DND-41 (cell line): ENCODE results near the gene ATP11B.

Source experiments
- ATAC-seq: fragments of 200-7000 bp; cut with Tn5 transposase; 3 replicates; pipeline ENCODE4 v1.9.1; 2021; ENCODE audit warnings: low read depth; ENCODE audit not compliant: insufficient read depth
- DNase-seq: peaks from one replicate; pipeline ENCODE4 v3.0.0-alpha.2; 2020
- H2AFZ ChIP-seq: 2 replicates; pipeline ENCODE4 v1.6.0; 2012; ENCODE audit warnings: low read depth, low read length
- H3K27ac ChIP-seq: 2 replicates; pipeline ENCODE4 v1.5.1; 2012; ENCODE audit warnings: low read length, inconsistent platforms
- H3K27me3 ChIP-seq: fragments of 200-600 bp; sonication (generic); 2 replicates; pipeline ENCODE4 v1.6.0; 2012; ENCODE audit warnings: low read length, mild to moderate bottlenecking, inconsistent platforms; ENCODE audit not compliant: insufficient read depth, poor library complexity
- H3K36me3 ChIP-seq: 2 replicates; pipeline ENCODE4 v1.5.1; 2012; ENCODE audit warnings: low read length, inconsistent platforms; ENCODE audit not compliant: insufficient read depth
- H3K4me1 ChIP-seq: 2 replicates; pipeline ENCODE4 v1.5.1; 2012; ENCODE audit warnings: mild to moderate bottlenecking, low read length; ENCODE audit not compliant: insufficient read depth
- H3K4me2 ChIP-seq: 2 replicates; pipeline ENCODE4 v1.6.0; 2012; ENCODE audit warnings: mild to moderate bottlenecking, moderate library complexity, low read length, inconsistent platforms; ENCODE audit not compliant: insufficient read depth
- H3K4me3 ChIP-seq, 2 experiments: fragments of 200-600 bp in 1 of 2; shearing (Covaris generic) in 1 of 2; 2 replicates each; pipeline ENCODE4 v1.5.1; 2012 to 2016; ENCODE audit warnings: inconsistent platforms in 2 of 2, low read length in 2 of 2, mild to moderate bottlenecking in 2 of 2, low read depth in 1 of 2, moderate library complexity in 1 of 2
- H3K79me2 ChIP-seq: 2 replicates; pipeline ENCODE4 v1.6.0; 2012; ENCODE audit warnings: low read length, inconsistent platforms; ENCODE audit not compliant: insufficient read depth
- H3K9ac ChIP-seq: 2 replicates; pipeline ENCODE4 v1.6.0; 2012; ENCODE audit warnings: low read depth, mild to moderate bottlenecking, inconsistent platforms, low read length, moderate library complexity
- H3K9me3 ChIP-seq: 2 replicates; pipeline ENCODE4 v1.5.1; 2012; ENCODE audit warnings: low read length, moderate library complexity, mild to moderate bottlenecking, inconsistent platforms; ENCODE audit not compliant: insufficient read depth, severe bottlenecking
- H4K20me1 ChIP-seq: 2 replicates; pipeline ENCODE4 v1.6.0; 2012; ENCODE audit warnings: low read length; ENCODE audit not compliant: insufficient read depth
- EZH2 ChIP-seq: IDR thresholded peaks from 3 replicates; pipeline ENCODE4 v1.6.1; 2012; ENCODE audit warnings: borderline replicate concordance, low read depth, mild to moderate bottlenecking, moderate library complexity, low read length, inconsistent platforms; ENCODE audit not compliant: severe bottlenecking
- TF ChIP-seq, protein P1 (sequence below): IDR thresholded peaks from 2 replicates; pipeline ENCODE4 v1.5.1; 2012; ENCODE audit warnings: borderline replicate concordance, low read length, moderate library complexity, mild to moderate bottlenecking; ENCODE audit not compliant: poor library complexity, severe bottlenecking; ENCODE audit errors: extremely low read depth

Gene ATP11B

DNA sequence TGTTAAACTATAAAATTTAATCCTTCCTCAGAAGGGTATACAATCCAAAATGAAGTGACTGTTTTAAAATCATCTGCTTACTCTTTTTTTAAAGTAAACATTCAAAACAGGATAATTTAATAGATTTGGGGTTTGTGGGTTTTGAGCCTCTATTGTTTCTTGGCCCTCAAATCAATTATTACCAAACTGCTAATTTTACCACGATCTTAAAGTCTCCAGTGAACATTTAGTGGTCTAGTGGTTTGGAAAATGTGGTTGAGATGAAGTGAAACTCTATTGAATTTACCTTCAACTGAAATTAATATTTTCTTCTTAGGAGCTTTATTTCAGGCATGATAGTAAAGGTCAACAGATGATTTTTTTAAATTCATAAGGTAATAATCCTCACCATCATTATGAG is 11.2 kb upstream of the ATP11B start:
- no peaks in the 10 kb centered on the region for H3K4me1 ChIP-seq
- DNase-seq (no peak), ATAC-seq (no peak)
- H3K27me3 ChIP-seq = peaks cover 17% of the 10 kb centered on the region
- H3K4me2 ChIP-seq = no peak overlapping the region
- H3K4me3 ChIP-seq = no peak overlapping the region
- no peak overlapping the region for H3K27ac ChIP-seq
- H3K9me3 ChIP-seq = no peaks in the 10 kb centered on the region
- TF ChIP-seq, protein P1, sequence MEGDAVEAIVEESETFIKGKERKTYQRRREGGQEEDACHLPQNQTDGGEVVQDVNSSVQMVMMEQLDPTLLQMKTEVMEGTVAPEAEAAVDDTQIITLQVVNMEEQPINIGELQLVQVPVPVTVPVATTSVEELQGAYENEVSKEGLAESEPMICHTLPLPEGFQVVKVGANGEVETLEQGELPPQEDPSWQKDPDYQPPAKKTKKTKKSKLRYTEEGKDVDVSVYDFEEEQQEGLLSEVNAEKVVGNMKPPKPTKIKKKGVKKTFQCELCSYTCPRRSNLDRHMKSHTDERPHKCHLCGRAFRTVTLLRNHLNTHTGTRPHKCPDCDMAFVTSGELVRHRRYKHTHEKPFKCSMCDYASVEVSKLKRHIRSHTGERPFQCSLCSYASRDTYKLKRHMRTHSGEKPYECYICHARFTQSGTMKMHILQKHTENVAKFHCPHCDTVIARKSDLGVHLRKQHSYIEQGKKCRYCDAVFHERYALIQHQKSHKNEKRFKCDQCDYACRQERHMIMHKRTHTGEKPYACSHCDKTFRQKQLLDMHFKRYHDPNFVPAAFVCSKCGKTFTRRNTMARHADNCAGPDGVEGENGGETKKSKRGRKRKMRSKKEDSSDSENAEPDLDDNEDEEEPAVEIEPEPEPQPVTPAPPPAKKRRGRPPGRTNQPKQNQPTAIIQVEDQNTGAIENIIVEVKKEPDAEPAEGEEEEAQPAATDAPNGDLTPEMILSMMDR = no peak
- no peak for TF ChIP-seq EZH2
- no peaks in the 10 kb centered on the region for H3K79me2 ChIP-seq
- H2AFZ ChIP-seq = no peak overlapping the region
- no peak overlapping the region for H3K9ac ChIP-seq
- no peaks in the 10 kb centered on the region for H4K20me1 ChIP-seq
- H3K36me3 ChIP-seq = no peaks in the 10 kb centered on the region

DNA sequence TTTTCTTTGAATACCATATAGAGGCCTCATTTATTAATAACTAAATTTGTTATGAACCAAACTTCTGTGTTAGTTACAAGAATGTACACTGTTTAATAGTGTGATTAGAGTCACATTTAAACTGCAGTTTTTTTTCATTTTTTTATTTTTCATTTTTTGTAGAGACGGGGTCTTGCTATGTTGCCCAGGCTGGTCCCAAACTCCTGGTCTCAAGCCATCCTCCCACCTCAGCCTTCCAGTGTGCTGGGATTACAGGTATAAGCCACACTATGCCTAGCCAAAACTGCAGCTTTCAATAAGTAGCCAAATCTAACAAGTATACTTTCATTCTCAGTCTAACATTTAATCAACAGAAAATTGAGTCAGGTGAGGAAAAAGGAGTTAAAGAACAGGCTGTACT is 10.2 kb upstream of the ATP11B start:
- Histone ChIP-seq H3K36me3 (no peaks in the 10 kb centered on the region), H3K9me3 (no peaks in the 10 kb centered on the region), H3K4me3 (no peak overlapping the region), H3K27me3 (peaks cover 17% of the 10 kb centered on the region), H3K9ac (no peak overlapping the region), H2AFZ (no peak overlapping the region), H3K4me2 (no peak overlapping the region), H4K20me1 (no peaks in the 10 kb centered on the region), H3K27ac (no peak overlapping the region), H3K79me2 (no peaks in the 10 kb centered on the region), H3K4me1 (no peaks in the 10 kb centered on the region)
- ATAC-seq (no peak), DNase-seq (no peak)
- TF ChIP-seq, protein P1 = no peak
- TF ChIP-seq EZH2 = no peak

- no peak for ATAC-seq
- Histone ChIP-seq H3K4me3 (no peak overlapping the region), H3K79me2 (no peaks in the 10 kb centered on the region), H3K4me1 (no peaks in the 10 kb centered on the region), H4K20me1 (no peaks in the 10 kb centered on the region), H3K36me3 (no peaks in the 10 kb centered on the region), H2AFZ (no peak overlapping the region), H3K4me2 (no peak overlapping the region), H3K9ac (no peak overlapping the region), H3K27ac (no peak overlapping the region), H3K9me3 (no peaks in the 10 kb centered on the region), H3K27me3 (peaks cover 25% of the 10 kb centered on the region)
- no peak for DNase-seq
- TF ChIP-seq EZH2 = no peak
- TF ChIP-seq, protein P1 = no peak
Measured at GRCh38 chr3:182784542-182784941, 8.8 kb upstream of the ATP11B start.

- H3K9ac ChIP-seq = no peak overlapping the region
- ATAC-seq = no peak
- no peak overlapping the region for H3K4me3 ChIP-seq
- H2AFZ ChIP-seq = no peak overlapping the region
- H4K20me1 ChIP-seq = no peaks in the 10 kb centered on the region
- H3K4me2 ChIP-seq = no peak overlapping the region
- TF ChIP-seq EZH2 = no peak
- TF ChIP-seq, protein P1 = no peak
- no peaks in the 10 kb centered on the region for H3K79me2 ChIP-seq
- no peaks in the 10 kb centered on the region for H3K4me1 ChIP-seq
- no peaks in the 10 kb centered on the region for H3K36me3 ChIP-seq
- peaks cover 27% of the 10 kb centered on the region for H3K27me3 ChIP-seq
- H3K9me3 ChIP-seq = no peaks in the 10 kb centered on the region
- no peak overlapping the region for H3K27ac ChIP-seq
- DNase-seq = no peak
Measured at GRCh38 chr3:182785142-182785541, 8.2 kb upstream of the ATP11B start.
